D341Med (cell line): ENCODE measurements around the gene PRDM1.

Source experiments
- DNase-seq: peaks from one replicate; pipeline ENCODE4 v3.0.0; 2012; ENCODE audit warnings: low spot score

PRDM1 gene

DNA sequence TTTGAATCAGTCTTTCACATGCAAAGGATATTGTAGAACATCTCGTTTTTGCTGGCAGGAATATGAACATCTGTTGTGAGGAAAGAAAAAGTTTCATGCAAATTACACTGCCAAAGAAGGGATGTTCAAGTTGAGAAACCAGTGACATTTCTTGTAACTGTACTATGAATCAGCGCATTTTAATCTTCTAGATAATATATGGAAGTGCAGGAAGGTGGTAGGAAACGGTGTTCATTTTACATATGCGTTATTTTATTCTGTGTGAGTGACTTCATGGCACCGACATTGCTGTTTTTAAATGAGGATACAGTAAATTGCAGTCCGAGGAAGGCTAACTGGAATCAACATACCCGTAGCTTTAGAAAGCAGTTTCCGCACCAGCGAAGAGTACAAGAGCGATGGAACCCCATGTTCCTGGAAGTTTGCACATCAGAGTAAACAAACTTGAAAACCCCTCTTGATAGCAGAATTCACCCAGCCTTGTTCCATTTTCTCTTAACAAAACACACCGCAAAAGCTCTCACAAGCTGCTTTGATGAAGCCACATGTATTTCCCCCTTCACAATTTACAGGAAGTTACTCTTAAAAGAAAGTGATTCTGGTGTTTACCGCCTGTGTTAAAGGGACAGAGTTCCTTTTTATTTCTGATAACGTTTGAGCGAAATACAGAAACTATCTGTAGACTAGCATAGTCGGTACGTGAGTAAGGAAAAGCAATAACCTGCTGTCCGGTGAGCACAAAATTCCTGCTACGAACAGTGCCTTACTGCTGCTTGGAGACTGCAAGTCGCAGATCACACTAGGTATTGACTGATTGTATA lies 11.5 kb downstream of the PRDM1 start:
- no peak for DNase-seq

DNA sequence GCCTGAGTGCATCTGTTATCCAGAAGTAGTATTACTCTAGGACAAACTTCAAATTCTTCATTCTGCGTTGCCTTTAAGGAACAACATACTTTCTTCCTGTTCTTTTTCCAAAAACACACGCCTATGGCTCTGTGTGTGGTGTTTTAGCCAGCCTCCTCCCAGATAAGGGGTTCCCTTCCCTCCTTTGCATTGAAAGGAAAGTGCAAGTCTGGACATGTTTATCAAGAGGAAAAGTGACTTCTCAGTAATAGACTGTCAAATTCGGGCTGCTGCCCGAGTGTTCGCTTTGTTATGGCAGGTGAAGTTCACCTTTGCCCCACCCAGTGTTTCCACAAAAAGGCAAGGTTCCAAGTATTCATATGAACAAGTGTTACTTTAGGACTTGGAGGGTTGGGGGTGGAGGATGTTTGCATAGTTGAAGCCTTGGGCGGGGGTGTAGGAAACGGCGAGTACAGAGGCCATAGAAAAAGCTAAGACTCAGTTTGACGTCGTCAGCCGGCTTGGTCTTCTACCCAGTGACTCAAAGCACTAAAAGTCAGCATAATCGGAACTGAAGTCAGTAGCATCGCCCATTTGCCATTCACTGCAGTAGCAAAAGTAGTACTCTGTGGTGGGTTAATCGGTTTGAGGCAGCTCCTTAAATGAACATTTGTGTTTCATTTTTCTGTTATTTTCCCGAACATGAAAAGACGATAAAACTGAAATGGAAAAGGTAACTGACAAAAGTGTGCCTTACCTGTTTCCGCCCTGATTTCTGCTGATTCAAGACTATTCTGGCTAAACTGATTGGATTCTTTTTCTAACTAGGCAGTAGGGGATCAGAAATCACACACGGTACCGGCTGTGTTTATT lies 12.5 kb downstream of the PRDM1 start:
- DNase-seq: no peak

GRCh38 chr6:106099235-106099537 lies 13.1 kb downstream of the PRDM1 start:
- no peak for DNase-seq

GRCh38 chr6:106100755-106101154 lies 14.6 kb downstream of the PRDM1 start:
- no peak for DNase-seq

DNA sequence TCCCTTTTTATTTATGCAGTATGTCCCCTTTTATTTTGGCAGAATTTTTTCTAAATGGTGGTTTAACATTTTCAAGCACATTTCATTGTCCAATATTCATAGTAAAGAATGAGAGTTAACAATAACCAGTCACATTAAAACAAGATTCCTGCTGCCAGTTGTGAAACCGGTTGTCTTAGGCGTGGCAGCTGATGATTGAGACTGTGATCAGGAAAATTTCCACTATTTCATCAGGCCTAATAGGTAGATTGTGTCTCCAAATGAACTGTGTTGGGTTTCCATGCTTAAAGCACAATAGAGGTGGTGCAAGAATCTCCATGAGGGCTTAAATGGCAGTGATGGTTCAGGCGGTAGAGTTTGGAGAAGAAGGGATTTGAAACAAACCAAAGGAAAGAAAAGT lies 15.3 kb downstream of the PRDM1 start:
- DNase-seq: no peak

DNA sequence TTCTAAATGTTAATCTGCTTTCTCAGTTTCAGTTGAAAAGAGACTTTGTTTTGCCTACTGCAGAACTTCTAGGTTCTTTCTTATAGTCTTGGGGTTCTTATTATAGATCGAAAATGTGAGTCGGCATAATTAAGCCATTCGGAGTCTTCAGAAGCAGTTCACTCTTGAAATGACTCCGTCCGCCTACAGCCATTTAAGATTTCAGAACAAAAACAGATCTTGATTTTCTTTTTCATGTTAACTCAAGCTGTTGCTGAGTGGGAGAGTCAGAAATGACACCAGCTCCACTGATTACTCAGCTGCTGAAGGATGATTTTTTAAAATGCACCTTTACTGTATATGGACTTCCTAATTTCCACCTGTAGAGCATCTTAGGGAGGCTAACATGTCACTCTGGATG lies 15.9 kb downstream of the PRDM1 start:
- no peak for DNase-seq

DNA sequence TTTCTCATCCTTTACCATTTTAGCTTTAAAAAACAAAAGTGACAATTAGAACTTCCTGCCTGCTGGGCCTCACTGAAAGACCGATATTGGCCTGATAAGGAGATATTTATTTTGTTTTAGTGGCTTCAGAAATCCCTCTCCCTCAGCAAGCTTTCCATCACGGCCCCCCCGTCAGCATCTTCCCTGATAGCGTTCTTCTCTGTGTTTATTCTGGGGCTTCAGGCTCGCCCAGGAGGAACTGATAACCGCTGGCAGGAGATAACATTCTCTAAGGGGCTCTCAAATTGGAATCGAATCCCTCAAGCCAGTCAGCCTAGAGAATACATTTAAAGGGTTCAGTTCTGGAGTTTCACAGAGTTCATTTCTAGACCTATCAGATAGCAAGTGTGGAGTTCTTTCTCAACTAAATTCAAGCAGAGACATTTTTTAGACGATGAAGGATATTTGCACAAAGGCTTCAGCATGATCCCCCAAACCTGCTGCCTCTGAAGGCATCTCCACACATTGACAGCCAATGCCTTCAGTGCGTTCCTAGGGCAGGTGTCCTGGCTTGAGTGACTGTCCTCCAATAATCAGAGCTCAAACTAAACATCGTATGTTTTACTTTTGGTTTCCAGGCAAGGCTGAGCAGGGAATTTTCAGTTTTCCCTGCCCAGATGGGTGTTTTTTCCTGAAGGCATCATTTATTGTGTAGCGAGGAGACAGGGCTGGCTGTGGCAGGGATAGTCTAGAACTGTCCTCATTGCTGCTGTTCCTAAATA lies 17.0 kb downstream of the PRDM1 start:
- DNase-seq: no peak

DNA sequence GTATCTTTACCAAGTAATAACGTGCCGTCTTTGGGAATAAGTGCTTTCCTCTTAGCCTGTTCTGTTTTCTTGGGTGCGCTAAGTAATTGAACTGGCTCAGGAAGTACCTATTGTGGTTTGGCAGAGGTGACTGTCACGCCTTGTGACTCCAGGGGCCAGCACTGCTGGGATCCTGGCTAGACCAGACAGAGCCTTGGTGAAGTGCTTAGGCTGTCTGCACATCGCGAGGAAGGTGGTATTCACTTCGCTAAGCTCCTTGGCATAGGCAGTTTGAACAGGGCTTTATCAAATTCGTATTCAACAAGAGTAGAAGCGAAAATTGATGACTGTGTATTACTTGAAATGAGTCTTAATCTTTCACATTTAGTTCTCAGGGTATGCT lies 17.6 kb downstream of the PRDM1 start:
- no peak for DNase-seq

DNA sequence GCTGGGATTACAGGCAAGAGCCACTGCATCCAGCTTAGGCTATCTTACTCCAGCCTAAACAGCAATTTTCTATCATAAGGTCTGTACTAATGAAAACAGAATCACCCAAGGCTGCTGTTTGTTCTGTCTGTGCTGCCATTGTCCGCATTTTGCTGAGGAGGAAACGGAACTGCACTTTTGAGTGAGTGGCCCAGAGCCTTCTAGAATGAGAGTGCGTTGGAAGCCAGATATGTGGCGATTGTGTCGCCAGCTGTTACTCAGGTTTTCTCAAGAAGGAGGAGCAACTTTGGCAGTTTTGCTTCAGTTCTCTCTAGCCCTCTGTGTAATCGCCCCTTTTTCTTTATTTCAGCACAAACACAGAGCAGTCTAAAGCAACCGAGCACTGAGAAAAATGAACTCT lies 18.3 kb downstream of the PRDM1 start:
- no peak for DNase-seq

DNA sequence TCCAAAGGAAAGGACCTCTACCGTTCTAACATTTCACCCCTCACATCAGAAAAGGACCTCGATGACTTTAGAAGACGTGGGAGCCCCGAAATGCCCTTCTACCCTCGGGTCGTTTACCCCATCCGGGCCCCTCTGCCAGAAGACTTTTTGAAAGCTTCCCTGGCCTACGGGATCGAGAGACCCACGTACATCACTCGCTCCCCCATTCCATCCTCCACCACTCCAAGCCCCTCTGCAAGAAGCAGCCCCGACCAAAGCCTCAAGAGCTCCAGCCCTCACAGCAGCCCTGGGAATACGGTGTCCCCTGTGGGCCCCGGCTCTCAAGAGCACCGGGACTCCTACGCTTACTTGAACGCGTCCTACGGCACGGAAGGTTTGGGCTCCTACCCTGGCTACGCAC lies 18.8 kb downstream of the PRDM1 start:
- no peak for DNase-seq

DNA sequence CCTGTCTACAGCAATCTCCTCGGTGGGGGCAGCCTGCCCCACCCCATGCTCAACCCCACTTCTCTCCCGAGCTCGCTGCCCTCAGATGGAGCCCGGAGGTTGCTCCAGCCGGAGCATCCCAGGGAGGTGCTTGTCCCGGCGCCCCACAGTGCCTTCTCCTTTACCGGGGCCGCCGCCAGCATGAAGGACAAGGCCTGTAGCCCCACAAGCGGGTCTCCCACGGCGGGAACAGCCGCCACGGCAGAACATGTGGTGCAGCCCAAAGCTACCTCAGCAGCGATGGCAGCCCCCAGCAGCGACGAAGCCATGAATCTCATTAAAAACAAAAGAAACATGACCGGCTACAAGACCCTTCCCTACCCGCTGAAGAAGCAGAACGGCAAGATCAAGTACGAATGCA lies 19.4 kb downstream of the PRDM1 start:
- DNase-seq: no peak

DNA sequence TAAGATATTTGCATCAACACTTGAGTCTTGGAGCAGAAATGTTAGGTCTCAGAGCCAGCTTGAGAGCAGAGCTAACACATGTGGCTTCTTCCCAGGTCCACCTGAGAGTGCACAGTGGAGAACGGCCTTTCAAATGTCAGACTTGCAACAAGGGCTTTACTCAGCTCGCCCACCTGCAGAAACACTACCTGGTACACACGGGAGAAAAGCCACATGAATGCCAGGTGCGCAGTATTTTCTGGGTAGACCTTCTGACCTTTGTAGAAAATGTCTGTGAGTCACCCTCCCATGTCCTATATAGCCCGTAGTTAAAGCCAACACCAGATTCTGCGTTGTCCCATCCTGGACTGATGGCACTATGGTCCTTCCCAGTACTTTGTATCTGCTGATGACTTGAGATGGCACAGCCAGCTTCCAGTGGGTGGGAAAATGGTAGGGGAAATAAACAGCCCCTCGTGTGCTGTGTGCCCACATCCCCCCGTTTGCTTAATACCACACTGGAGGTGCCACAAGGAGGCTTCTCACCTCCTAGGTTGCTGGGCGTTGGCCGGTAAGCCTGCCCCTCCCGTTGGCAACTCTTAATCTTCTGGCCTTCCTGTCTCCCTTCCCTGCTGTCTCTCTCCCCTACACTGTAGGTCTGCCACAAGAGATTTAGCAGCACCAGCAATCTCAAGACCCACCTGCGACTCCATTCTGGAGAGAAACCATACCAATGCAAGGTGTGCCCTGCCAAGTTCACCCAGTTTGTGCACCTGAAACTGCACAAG lies 20.3 kb downstream of the PRDM1 start:
- no peak for DNase-seq

DNA sequence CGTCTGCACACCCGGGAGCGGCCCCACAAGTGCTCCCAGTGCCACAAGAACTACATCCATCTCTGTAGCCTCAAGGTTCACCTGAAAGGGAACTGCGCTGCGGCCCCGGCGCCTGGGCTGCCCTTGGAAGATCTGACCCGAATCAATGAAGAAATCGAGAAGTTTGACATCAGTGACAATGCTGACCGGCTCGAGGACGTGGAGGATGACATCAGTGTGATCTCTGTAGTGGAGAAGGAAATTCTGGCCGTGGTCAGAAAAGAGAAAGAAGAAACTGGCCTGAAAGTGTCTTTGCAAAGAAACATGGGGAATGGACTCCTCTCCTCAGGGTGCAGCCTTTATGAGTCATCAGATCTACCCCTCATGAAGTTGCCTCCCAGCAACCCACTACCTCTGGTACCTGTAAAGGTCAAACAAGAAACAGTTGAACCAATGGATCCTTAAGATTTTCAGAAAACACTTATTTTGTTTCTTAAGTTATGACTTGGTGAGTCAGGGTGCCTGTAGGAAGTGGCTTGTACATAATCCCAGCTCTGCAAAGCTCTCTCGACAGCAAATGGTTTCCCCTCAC lies 21.0 kb downstream of the PRDM1 start:
- no peak for DNase-seq

- DNase-seq: no peak
These were observed 22.0 kb downstream of the PRDM1 start for GRCh38 chr6:106108129-106108528.

GRCh38 chr6:106109029-106109428 lies 22.9 kb downstream of the PRDM1 start:
- DNase-seq: no peak

GRCh38 chr6:106110164-106110826 lies 24.2 kb downstream of the PRDM1 start:
- DNase-seq: no peak

DNA sequence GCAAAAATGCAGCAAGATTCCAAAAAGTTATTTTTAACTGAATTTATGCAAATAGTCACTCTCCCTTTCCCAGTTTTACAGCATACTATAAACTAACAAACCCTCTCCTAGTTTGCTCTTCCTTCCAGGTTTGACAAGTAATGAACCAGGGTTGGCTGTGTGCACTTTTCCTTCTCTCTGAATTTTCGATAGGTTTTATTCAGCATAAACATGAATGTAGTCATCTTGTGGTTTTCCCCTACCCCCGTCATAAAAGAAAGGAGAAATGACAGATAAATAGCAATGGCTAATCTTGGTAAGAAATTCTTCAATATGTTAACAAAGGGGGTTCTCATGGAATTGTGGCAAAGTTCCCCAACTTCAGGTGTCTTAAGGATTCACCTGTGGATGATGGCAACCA lies 26.3 kb downstream of the PRDM1 start:
- no peak for DNase-seq

DNA sequence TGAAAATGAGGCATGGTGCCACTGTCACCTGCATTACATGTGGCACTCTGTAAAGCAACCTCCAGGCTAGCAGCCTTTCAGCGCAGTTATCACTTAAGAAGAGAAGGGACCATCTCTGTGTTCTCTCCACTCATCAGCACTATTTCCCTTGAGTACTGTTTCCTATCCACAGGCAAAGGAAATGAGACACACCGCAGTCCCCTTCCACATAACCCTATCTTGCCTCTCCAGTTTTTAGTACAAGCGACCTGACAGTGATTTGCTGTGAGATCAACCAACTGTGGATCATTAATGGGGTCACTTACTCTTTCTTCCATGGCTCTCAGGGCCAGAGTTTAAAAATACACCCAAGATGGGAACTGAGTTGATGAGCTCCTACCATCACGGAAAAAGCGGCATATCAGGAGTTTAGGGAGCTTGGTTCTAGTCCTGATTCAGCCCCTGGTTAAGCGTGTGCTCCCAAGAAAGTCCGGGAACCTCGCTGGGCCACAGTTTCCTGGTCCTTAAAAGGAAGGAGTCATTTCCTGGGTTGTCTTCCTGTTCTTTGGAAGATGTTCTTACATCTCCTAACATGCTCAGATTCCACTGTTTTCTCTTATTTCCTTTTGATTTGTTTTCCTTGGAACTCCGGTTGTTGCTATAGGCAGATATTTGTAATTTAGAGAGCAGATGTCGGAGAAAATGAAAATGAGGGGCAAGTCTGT lies 27.3 kb downstream of the PRDM1 start:
- no peak for DNase-seq

- no peak for DNase-seq
These were observed 28.4 kb downstream of the PRDM1 start for GRCh38 chr6:106114492-106114891.

- no peak for DNase-seq
These were observed 29.1 kb downstream of the PRDM1 start for GRCh38 chr6:106115286-106115685.
